Midbrain (tissue), 1 donor: ENCODE measurements around the gene GRK2.

ENCODE experiments used
- DNase-seq: peaks from one replicate; lab custom pipeline; 2025; lab: John Stamatoyannopoulos, UW

The GRK2 gene

GRCh38 chr11:67270256-67271204, 4.3 kb downstream of the GRK2 start:
- peak; percentile 31 for DNase-seq

DNA sequence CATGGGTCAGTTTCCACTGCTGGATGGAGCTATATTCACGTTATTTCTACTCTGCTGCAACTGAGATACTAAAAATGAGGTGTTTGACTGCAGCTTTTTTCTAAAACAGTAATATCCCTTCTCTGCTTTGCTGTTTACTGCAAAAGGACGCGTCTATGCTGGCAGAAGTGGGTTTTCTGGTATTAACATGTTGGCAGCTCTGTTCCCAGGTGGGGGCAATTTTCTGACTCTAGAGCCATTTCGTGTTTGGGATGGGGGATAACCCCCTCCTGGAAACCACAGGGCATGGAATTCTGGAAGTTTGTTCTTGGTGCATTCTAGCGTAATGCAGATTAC, 4.9 kb downstream of the GRK2 start:
- no peak for DNase-seq

DNA sequence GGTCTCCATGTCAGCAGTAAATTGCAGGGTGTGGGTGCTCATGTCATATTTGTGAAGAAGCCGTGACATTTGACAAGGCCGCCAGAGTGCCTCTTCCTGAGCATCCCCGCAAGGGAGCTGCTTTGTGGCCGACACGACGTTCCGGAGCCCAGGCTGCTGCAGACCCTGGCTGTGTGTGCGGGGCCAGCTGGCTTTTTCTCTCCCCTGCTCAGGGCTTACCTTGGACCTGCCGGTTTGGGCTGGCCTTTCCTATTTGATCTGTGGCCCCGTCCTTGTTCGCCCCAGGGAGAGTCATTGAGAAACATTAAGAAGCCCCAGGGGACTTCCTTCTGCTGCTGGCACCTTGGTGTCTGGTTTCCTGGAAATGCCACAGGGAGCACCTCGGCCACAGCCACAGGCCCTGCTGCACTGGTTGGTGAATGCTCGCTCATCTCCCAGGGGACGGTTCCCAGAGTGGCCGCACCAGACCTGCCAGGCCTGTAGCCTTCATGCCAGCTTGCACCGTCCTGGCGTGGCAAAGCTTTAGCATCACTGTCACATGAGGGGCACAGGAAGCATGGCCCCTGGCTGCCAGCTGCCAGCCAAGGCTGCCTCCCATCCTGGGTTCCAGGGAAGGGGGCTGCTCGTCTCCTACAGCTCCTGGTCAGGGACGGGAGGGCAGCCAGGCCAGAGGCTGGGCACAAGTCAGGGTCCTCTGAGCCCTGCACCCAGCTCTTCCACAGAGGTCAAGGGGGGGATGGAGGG, 5.4 kb downstream of the GRK2 start:
- DNase-seq: no peak

GRCh38 chr11:67272327-67273259, 6.3 kb downstream of the GRK2 start:
- no peak for DNase-seq

- DNase-seq: no peak
Observed at GRCh38 chr11:67273260-67273990, 7.2 kb downstream of the GRK2 start.

DNA sequence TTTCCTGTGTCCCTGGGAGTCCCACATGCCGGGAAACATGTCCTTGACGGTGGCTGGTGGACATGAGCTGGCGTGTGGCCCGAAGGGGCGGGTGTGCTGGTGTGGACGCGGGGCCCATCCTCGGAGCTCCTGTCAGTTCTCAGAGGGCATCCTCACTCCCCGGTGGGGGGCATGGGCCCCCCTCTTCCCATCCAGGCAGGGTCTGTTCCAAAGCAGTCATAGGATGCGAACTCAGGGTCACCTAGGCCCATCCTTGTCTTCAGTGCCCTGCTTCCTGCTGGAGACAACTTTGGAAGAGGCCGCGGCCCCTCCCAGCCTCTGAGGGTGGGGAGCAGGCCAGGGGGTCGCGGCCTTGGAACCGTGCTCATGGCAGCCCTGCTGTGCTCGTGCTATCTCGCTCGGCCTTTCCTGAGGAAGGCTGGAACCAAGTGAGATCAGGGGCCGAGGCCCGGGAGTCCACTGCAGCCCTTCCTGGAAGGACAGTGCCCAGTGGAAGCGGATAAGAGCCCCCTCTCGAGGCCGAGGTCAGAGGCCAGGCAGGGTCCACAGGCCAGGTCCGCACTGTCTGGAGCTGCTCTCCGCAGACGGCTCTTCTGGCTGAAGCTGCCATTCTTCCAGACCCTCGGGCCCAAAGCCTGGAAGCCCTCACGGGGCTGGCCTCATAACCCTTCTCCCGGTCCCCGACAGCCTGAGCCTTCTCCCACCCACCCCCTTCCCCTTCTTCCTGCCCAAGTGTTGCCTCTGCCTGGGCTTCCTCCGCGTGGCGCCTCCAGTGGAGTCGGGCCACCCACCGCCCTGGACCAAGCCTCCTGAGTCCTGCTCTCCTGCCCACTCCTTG, 8.7 kb downstream of the GRK2 start:
- no peak for DNase-seq

- no peak for DNase-seq
Observed at GRCh38 chr11:67275606-67276409, 9.5 kb downstream of the GRK2 start.

DNA sequence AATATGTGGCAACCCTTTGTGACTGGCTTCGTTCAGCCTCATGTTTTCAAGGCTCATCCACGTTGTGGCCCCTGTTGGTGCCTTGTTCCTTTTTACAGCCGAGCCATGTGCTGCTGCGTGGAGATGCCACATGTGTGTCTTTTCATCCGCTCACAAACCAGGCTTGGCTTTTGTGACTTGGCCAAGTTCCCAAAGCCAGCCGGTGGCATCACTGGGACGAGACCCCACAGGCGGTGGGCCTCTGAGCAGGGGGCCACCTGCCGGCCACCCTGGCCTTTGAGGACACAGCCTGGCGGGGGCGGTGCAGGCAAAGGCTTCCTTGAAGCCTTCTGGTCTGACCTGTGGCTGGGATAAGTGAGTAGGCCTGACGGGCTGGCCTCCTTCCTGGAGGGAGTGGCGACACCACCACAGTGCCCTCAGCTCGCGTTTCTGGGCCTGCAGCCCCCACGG, 10.5 kb downstream of the GRK2 start:
- no peak for DNase-seq

DNA sequence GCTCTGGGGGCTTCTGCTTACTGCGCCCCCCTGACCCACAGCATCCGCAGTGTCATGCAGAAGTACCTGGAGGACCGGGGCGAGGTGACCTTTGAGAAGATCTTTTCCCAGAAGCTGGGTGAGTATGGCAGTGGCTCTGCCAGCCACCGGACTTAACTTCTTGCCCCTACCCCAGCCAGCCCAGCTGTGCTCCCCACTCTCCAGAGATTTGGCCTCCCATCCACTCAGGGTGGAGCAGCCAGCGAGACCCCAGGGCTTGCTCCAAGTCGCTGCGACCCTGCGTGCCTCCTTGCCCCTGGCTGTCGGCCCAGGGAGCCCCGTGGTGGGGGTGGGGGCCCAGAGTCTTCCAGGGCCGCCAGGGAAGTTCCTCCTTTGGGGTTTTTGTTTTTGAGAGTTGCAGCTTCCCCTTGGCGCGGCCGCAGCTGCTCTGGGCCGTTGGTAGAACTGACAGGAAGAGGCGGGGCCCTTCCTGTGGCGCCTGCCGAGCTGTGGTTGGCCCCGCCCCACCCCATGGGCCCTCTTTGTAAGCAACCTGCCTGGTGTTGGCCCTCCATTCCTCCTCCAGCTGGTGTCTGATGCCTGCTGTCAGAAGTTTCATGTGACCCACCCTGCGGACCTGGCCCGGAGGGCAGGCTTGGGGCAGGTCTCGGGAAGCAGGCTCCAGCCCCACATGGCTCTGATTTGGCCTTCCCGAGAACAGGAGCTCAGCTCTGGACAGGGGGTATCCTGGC, 11.1 kb downstream of the GRK2 start:
- DNase-seq: peak; percentile 40

GRCh38 chr11:67278135-67278938, 12.1 kb downstream of the GRK2 start:
- no peak for DNase-seq

DNA sequence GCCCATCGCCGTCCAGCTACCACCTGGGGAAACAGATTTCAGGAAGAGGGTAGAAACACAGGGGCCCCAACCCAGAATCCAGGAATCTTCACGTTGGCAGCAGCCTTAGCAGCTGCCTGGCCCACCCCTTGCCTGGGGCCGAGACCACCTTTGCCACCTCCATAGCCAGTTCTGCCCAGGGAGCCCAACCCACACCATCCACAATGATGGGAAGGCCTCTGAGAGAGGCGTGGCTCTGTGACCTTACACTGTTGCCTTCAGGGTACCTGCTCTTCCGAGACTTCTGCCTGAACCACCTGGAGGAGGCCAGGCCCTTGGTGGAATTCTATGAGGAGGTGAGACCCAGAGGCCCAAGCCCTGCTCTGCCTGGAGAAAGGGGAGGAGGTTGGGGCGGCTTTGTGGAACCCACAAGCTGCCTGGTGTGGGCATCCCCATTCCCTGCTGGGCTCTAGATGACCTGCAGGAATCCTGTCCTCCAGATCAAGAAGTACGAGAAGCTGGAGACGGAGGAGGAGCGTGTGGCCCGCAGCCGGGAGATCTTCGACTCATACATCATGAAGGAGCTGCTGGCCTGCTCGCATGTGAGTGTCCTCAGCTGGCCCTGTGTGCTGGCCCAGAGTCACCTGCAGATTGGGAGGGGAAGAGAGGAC, 12.8 kb downstream of the GRK2 start:
- DNase-seq: no peak

DNA sequence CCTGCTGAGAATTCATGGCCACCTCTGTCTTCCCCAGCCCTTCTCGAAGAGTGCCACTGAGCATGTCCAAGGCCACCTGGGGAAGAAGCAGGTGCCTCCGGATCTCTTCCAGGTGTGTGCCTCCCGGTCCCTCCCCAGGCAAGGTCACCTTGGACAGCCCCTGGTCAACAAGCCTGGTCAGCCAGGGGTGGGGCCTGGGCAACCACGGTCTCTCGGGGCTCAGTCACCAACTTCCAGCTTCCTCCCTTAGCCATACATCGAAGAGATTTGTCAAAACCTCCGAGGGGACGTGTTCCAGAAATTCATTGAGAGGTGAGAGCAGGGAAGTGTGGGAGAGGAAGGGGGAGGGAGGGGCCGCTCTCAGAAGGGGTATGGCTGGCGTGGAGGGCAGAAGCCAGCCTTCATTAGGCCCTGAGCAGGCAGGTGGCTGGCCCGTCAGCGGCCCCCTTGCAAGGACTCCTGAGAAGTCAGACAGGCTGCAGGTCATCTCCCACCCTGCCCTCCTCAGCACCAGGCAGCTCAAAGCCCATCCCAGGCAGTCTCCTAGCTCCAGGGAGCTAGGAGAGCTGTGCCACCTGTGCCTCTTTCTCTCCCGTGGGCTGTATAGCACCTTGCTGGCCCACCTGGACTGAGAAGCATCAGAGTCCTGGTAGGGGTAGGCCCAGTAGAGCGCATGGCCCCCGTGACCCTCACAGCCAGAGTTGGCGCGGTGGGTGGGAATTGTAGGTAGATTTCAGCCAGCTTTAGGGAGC, 13.5 kb downstream of the GRK2 start:
- DNase-seq: no peak

- DNase-seq: no peak
Observed at GRCh38 chr11:67280341-67280787, 14.1 kb downstream of the GRK2 start.

GRCh38 chr11:67280788-67281551, 14.7 kb downstream of the GRK2 start:
- DNase-seq: no peak

GRCh38 chr11:67281552-67282150, 15.4 kb downstream of the GRK2 start:
- no peak for DNase-seq
